ENCODE results near the gene ADCY10. TPM values are rescaled to one million over a fixed set of nuclear protein-coding genes. Genes with fewer than 3 reads are reported as not detected.

The ADCY10 gene
- total RNA-seq, 4 donors from 2014 or later, result 1.2 to 4.9 (median 2.4) TPM; not detected in 1

Other genes starting within 250 kb of the ADCY10 start
- gene MPZL1, start 192.2 kb downstream of the ADCY10 start, total RNA-seq, result 10 to 100 TPM; 23.1 to 87.7 (median 66.6) TPM
- gene DCAF6, start 22.5 kb upstream of the ADCY10 start, total RNA-seq, result 100 to 1,000 TPM; 106 to 139 (median 114) TPM
- 10 to 100 TPM; 31.6 to 93.9 (median 61.6) TPM for gene MPC2, start 22.9 kb upstream of the ADCY10 start, total RNA-seq
- gene GPR161, start 222.8 kb upstream of the ADCY10 start, total RNA-seq, result 1 to 10 TPM in 3 of 4 donors, under 1 TPM in 1; 0.35 to 2.3 (median 1.8) TPM

Measured in Peyer's patch (tissue), 4 donors.